HG02763 (cell line): Measurements from ENCODE around the gene KIF19.
"Not testable (repeated sequence)": the region's sequence is repeated elsewhere in the genome, so short reads cannot be mapped to it uniquely, and the experiment has no call there.

Source experiments
- ATAC-seq: cut with Tn5 transposase; IDR thresholded peaks from one replicate; pipeline ENCODE4 v1.9.1; 2021; ENCODE audit warnings: mild to moderate bottlenecking, moderate library complexity; ENCODE audit not compliant: unreplicated experiment

KIF19 gene

GRCh38 chr17:74385201-74385600, 59.2 kb downstream of the KIF19 start:
- no peak for ATAC-seq

GRCh38 chr17:74386386-74386785, 60.4 kb downstream of the KIF19 start:
- ATAC-seq, result no peak

- no peak for ATAC-seq
Observed at GRCh38 chr17:74387365-74388218, 61.6 kb downstream of the KIF19 start.

- no peak for ATAC-seq
Observed at GRCh38 chr17:74389084-74389753, 63.2 kb downstream of the KIF19 start.

- no peak for ATAC-seq
Observed at GRCh38 chr17:74389937-74390679, 64.1 kb downstream of the KIF19 start.

- ATAC-seq, result no peak
Observed at GRCh38 chr17:74390680-74391653, 64.9 kb downstream of the KIF19 start.

GRCh38 chr17:74391771-74392170, 65.7 kb downstream of the KIF19 start:
- ATAC-seq, result no peak

GRCh38 chr17:74392848-74393247, 66.8 kb downstream of the KIF19 start:
- ATAC-seq, result no peak

- no peak for ATAC-seq
Observed at GRCh38 chr17:74393346-74393942, 67.4 kb downstream of the KIF19 start.

GRCh38 chr17:74394275-74394950, 68.4 kb downstream of the KIF19 start:
- no peak for ATAC-seq

- ATAC-seq, result no peak
Observed at GRCh38 chr17:74394977-74395376, 69.0 kb downstream of the KIF19 start.

GRCh38 chr17:74396567-74396966, 70.5 kb downstream of the KIF19 start:
- ATAC-seq, result no peak

- no peak for ATAC-seq
Observed at GRCh38 chr17:74402048-74402447, 76.0 kb downstream of the KIF19 start.

GRCh38 chr17:74403512-74404137, 77.6 kb downstream of the KIF19 start:
- no peak for ATAC-seq

- ATAC-seq, result no peak
Observed at GRCh38 chr17:74404218-74404617, 78.2 kb downstream of the KIF19 start.

GRCh38 chr17:74404789-74405188, 78.8 kb downstream of the KIF19 start:
- no peak for ATAC-seq

GRCh38 chr17:74405311-74405710, 79.3 kb downstream of the KIF19 start:
- not testable (repeated sequence) for ATAC-seq
